SK-N-SH (cell line): ENCODE data around the gene SARDH. TPM values are rescaled to one million over a fixed set of nuclear protein-coding genes. Genes with fewer than 3 reads are reported as not detected.

Experiments used
- CTCF ChIA-PET: fragments of 300-600, 350-600 bp; formaldehyde crosslinking; extraction: SDS; loops from one replicate; lab custom pipeline; 2021; lab: Yijun Ruan, JAX
- POLR2A ChIA-PET: fragments of 350-600 bp; sonication (Branson Sonifier 250); formaldehyde crosslinking; extraction: SDS; loops from one replicate; lab custom pipeline; 2020; ENCODE audit warnings: antibody characterized with exemption, inconsistent platforms; lab: Yijun Ruan, JAX
- DNase-seq: peaks from one replicate; pipeline ENCODE4 v3.0.0; 2012
- H2AFZ ChIP-seq: fragments of 200-600 bp; sonication (generic); 2 replicates; pipeline ENCODE4 v1.8.1; 2016; ENCODE audit warnings: antibody characterized with exemption, mild to moderate bottlenecking, low read depth
- H3F3A ChIP-seq: fragments of 200-600 bp; sonication (generic); replicated peaks from 2 replicates; pipeline ENCODE3; 2016; ENCODE audit warnings: antibody characterized with exemption, mild to moderate bottlenecking; ENCODE audit not compliant: insufficient read depth
- H3K27ac ChIP-seq, 2 experiments: fragments of 200-500 bp in 1 of 2; fragments of 200-600 bp in 1 of 2; sonication (Bioruptor generic) in 1 of 2; sonication (generic), shearing (Covaris generic) in 1 of 2; 2 replicates each; pipeline versions ENCODE4 v1.5.1 to v1.6.1; 2014 to 2016; ENCODE audit warnings: low read depth in 2 of 2, inconsistent platforms in 1 of 2, low read length in 1 of 2, mild to moderate bottlenecking in 1 of 2, mixed read lengths in 1 of 2
- H3K27me3 ChIP-seq: fragments of 200-600 bp; sonication (generic), shearing (Covaris generic); 2 replicates; pipeline ENCODE4 v1.6.1; 2016; ENCODE audit warnings: mixed run types; ENCODE audit not compliant: insufficient read depth
- H3K36me3 ChIP-seq, 2 experiments: fragments of 200-500 bp in 1 of 2; fragments of 200-600 bp in 1 of 2; sonication (Bioruptor generic) in 1 of 2; sonication (generic) in 1 of 2; replicated peaks in 1 of 2; 2 replicates each; pipeline versions ENCODE3 to v1.5.1; 2014 to 2016; ENCODE audit warnings: low read length in 1 of 2, mild to moderate bottlenecking in 1 of 2; ENCODE audit not compliant: insufficient read depth in 2 of 2, control insufficient read depth in 1 of 2
- H3K4me1 ChIP-seq, 2 experiments: fragments of 200-500 bp in 1 of 2; fragments of 200-600 bp in 1 of 2; sonication (Bioruptor generic) in 1 of 2; sonication (generic), shearing (Covaris generic) in 1 of 2; 2 replicates each; pipeline versions ENCODE4 v1.5.1 to v1.6.1; 2014 to 2016; ENCODE audit warnings: low read depth in 1 of 2, low read length in 1 of 2, mixed run types in 1 of 2; ENCODE audit not compliant: insufficient read depth in 2 of 2, control insufficient read depth in 1 of 2
- H3K4me2 ChIP-seq: fragments of 200-600 bp; sonication (generic), shearing (Covaris generic); 2 replicates; pipeline ENCODE4 v1.6.1; 2017; ENCODE audit warnings: mixed run types
- H3K4me3 ChIP-seq, 2 experiments: fragments of 200-500 bp in 1 of 2; fragments of 200-600 bp in 1 of 2; sonication (Bioruptor generic) in 1 of 2; sonication (generic), shearing (Covaris generic) in 1 of 2; 2 replicates each; pipeline versions ENCODE4 v1.5.1 to v1.8.1; 2014 to 2016; ENCODE audit warnings: low read depth in 2 of 2, inconsistent platforms in 1 of 2, low read length in 1 of 2, mild to moderate bottlenecking in 1 of 2, mixed read lengths in 1 of 2, moderate library complexity in 1 of 2
- H3K79me2 ChIP-seq: fragments of 200-600 bp; sonication (generic); 2 replicates; pipeline ENCODE4 v1.8.1; 2017; ENCODE audit warnings: mild to moderate bottlenecking; ENCODE audit not compliant: insufficient read depth
- H3K9ac ChIP-seq: fragments of 200-600 bp; sonication (generic); 2 replicates; pipeline ENCODE4 v1.6.1; 2017; ENCODE audit warnings: mixed run types
- H3K9me2 ChIP-seq: fragments of 200-600 bp; sonication (generic); 2 replicates; pipeline ENCODE4 v1.6.1; 2017; ENCODE audit warnings: mixed run types
- H3K9me3 ChIP-seq: fragments of 200-600 bp; sonication (generic); 2 replicates; pipeline ENCODE4 v1.6.1; 2017; ENCODE audit warnings: mixed run types, mild to moderate bottlenecking, moderate library complexity
- H4K20me1 ChIP-seq: fragments of 200-600 bp; sonication (generic); 2 replicates; pipeline ENCODE4 v1.6.1; 2017; ENCODE audit warnings: mild to moderate bottlenecking, mixed run types; ENCODE audit not compliant: insufficient read depth
- CHD2 ChIP-seq: fragments of 150-350 bp; IDR thresholded peaks from 2 replicates; pipeline ENCODE4 v1.6.1; 2018; ENCODE audit warnings: low read length; ENCODE audit not compliant: partially characterized antibody
- ELF1 ChIP-seq: IDR thresholded peaks from 2 replicates; pipeline ENCODE4 v1.4.0; 2012
- EP300 ChIP-seq, 2 experiments: IDR thresholded peaks; 2 replicates each; pipeline versions ENCODE4 v1.4.0 to v1.6.1; 2012; ENCODE audit warnings: borderline replicate concordance in 1 of 2, low read depth in 1 of 2, low read length in 1 of 2
- EZH2phosphoT487 ChIP-seq: fragments of 200-600 bp; sonication (generic); IDR thresholded peaks from 2 replicates; pipeline ENCODE4 v1.6.1; 2017; ENCODE audit warnings: low read depth, mixed run types, mild to moderate bottlenecking, antibody characterized with exemption, moderate library complexity, borderline replicate concordance
- FOXJ3 ChIP-seq: sonication (generic); formaldehyde crosslinking; IDR thresholded peaks from 2 replicates; pipeline ENCODE4 v1.5.1; 2020; ENCODE audit warnings: mild to moderate bottlenecking, missing genetic modification reagents
- FOXM1 ChIP-seq: IDR thresholded peaks from 2 replicates; pipeline ENCODE4 v1.4.0; 2012; ENCODE audit warnings: low read depth, mild to moderate bottlenecking
- GATA2 ChIP-seq: sonication (generic); formaldehyde crosslinking; IDR thresholded peaks from 2 replicates; pipeline ENCODE4 v1.5.0; 2020; ENCODE audit warnings: mild to moderate bottlenecking, missing genetic modification reagents
- JUND ChIP-seq: IDR thresholded peaks from 2 replicates; pipeline ENCODE4 v1.4.0; 2012
- NFIC ChIP-seq: IDR thresholded peaks from 2 replicates; pipeline ENCODE4 v1.4.0; 2012; ENCODE audit warnings: borderline replicate concordance
- POLR2AphosphoS5 ChIP-seq: IDR thresholded peaks from 2 replicates; pipeline ENCODE4 v1.6.1; 2012; ENCODE audit warnings: low read depth, low read length
- RAD21 ChIP-seq: IDR thresholded peaks from 2 replicates; pipeline ENCODE4 v1.6.1; 2012; ENCODE audit warnings: mild to moderate bottlenecking, low read length
- SIN3A ChIP-seq: IDR thresholded peaks from 2 replicates; pipeline ENCODE4 v1.6.1; 2012; ENCODE audit warnings: low read depth, mild to moderate bottlenecking, low read length, moderate library complexity, borderline replicate concordance
- SMC3 ChIP-seq: IDR thresholded peaks from 2 replicates; pipeline ENCODE4 v1.6.1; 2012; ENCODE audit warnings: low read depth, low read length, improper control_type of control experiment
- TAF1 ChIP-seq: IDR thresholded peaks from 2 replicates; pipeline ENCODE4 v1.6.1; 2012; ENCODE audit warnings: low read depth, mild to moderate bottlenecking, low read length, moderate library complexity, borderline replicate concordance
- TCF12 ChIP-seq: IDR thresholded peaks from 2 replicates; pipeline ENCODE4 v1.4.0; 2012
- TEAD4 ChIP-seq: IDR thresholded peaks from 2 replicates; pipeline ENCODE4 v1.4.0; 2012; ENCODE audit warnings: mild to moderate bottlenecking, borderline replicate concordance; ENCODE audit not compliant: insufficient read depth
- WGBS: methylation state at CpG from one replicate; pipeline ENCODE4 v1.1.6; 2017; ENCODE audit warnings: low lambda C conversion rate; 5-methylcytosine and 5-hydroxymethylcytosine counted together
- polyA plus RNA-seq, 3 experiments: library from polyadenylated mRNA; depleted of rRNA; stranded (reverse); fragments of >200 nt; gene quantifications; 2 replicates each; pipeline ENCODE4 v1.2.3, GENCODE V29; 2012
- TF ChIP-seq, protein P1 (sequence below): IDR thresholded peaks from 2 replicates; pipeline ENCODE4 v1.4.0; 2012; ENCODE audit warnings: low read depth, borderline replicate concordance
- TF ChIP-seq, protein P2 (sequence below): IDR thresholded peaks from 2 replicates; pipeline ENCODE4; 2012
- TF ChIP-seq, protein P3 (sequence below): fragments of 150-350 bp; IDR thresholded peaks from 2 replicates; pipeline ENCODE4 v1.6.1; 2016; ENCODE audit warnings: mild to moderate bottlenecking, low read depth, low read length
- TF ChIP-seq, protein P4 (sequence below): IDR thresholded peaks from 2 replicates; pipeline ENCODE4 v1.4.0; 2012; ENCODE audit warnings: low read depth
- TF ChIP-seq, protein P5 (sequence below): fragments of 200-600 bp; sonication (generic); IDR thresholded peaks from 2 replicates; pipeline ENCODE4 v1.6.1; 2017; ENCODE audit warnings: antibody characterized with exemption, mild to moderate bottlenecking, moderate library complexity
- TF ChIP-seq, protein P6 (sequence below): IDR thresholded peaks from 2 replicates; pipeline ENCODE4 v1.4.0; 2012; ENCODE audit warnings: low read depth, borderline replicate concordance

SARDH gene
- polyA plus RNA-seq, 1 of the 3 experiments (the other 2 are of a cell fraction): 5.9 TPM

DNA sequence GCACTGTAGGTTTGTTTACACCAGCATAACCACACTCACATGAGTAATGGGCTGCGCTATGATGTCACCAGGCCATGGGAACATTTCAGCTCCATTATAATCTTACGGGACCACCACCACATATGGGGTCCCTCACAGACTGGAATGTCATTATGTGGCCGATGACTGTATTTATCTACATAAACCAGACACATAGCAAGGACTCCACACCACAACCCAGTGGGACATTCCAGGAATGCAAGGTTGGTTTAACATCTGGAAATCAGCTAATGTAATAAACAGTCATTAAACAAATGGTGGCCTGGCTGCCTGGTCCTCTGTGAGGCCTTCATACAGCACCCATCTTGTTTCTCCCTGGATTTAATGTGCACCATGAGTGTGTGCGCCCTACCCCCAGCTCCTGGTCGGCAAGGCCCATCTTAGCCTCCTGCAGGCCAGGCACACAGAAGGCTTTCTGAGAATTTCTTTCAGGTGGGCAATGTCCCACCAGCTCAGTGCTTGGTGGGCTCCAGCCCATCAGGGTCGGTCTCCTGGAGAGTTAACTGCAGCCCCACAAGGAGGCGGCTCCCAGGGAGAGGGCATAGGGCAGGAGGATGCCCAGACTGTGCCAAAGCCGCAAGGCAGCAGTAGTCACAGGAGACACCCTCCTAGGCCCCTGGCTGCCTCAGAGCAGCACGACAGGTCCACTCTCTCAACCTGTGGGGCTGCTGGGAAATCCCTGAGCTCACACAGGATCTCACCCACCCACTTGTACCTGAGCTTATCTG is 35.9 kb upstream of the SARDH start:
- no peaks in the 10 kb centered on the region for H3F3A ChIP-seq
- ChIA-PET POLR2A (interaction anchor here (1.2 kb wide), 1 partner anchor 8 kb away, joined by 3 read pairs; no protein-coding TSS in a partner anchor), CTCF (interaction anchor here (0.8 to 3.3 kb wide), 6 partner anchors 8 to 220 kb away, joined by 3 to 24 read pairs (median 6); no protein-coding TSS in a partner anchor)
- no peaks in the 10 kb centered on the region for H4K20me1 ChIP-seq
- DNase-seq: peak; percentile 85
- H3K27ac ChIP-seq: peak overlapping the region in 1 of 2 experiments; percentile 71; a peak in 2 of 4 replicates
- no peaks in the 10 kb centered on the region for H3K9me3 ChIP-seq
- H3K79me2 ChIP-seq: no peaks in the 10 kb centered on the region
- H3K4me3 ChIP-seq: no peak overlapping the region; a peak in 1 of 4 replicates
- peaks cover 0 to 19% of the 10 kb centered on the region in 2 experiments; a peak in 1 of 4 replicates for H3K4me1 ChIP-seq
- no peak overlapping the region for H2AFZ ChIP-seq
- 75% methylated on average over 5 of the region's 9 CpGs for WGBS
- peaks cover 25 to 53% of the 10 kb centered on the region in 2 experiments for H3K36me3 ChIP-seq
- H3K27me3 ChIP-seq: no peaks in the 10 kb centered on the region
- H3K4me2 ChIP-seq: no peak overlapping the region
- no peak overlapping the region for H3K9ac ChIP-seq
- no peaks in the 10 kb centered on the region for H3K9me2 ChIP-seq
- TF ChIP-seq, protein P1, sequence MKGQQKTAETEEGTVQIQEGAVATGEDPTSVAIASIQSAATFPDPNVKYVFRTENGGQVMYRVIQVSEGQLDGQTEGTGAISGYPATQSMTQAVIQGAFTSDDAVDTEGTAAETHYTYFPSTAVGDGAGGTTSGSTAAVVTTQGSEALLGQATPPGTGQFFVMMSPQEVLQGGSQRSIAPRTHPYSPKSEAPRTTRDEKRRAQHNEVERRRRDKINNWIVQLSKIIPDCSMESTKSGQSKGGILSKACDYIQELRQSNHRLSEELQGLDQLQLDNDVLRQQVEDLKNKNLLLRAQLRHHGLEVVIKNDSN: no peak
- TF ChIP-seq POLR2AphosphoS5: no peak
- no peak for TF ChIP-seq ELF1
- TF ChIP-seq GATA2 (CRISPR knock-in tag): peak; percentile 24; the same call in 1 of the 2 replicates
- TF ChIP-seq, protein P2, sequence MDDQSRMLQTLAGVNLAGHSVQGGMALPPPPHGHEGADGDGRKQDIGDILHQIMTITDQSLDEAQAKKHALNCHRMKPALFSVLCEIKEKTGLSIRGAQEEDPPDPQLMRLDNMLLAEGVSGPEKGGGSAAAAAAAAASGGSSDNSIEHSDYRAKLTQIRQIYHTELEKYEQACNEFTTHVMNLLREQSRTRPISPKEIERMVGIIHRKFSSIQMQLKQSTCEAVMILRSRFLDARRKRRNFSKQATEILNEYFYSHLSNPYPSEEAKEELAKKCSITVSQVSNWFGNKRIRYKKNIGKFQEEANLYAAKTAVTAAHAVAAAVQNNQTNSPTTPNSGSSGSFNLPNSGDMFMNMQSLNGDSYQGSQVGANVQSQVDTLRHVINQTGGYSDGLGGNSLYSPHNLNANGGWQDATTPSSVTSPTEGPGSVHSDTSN: no peak
- TF ChIP-seq, protein P3, sequence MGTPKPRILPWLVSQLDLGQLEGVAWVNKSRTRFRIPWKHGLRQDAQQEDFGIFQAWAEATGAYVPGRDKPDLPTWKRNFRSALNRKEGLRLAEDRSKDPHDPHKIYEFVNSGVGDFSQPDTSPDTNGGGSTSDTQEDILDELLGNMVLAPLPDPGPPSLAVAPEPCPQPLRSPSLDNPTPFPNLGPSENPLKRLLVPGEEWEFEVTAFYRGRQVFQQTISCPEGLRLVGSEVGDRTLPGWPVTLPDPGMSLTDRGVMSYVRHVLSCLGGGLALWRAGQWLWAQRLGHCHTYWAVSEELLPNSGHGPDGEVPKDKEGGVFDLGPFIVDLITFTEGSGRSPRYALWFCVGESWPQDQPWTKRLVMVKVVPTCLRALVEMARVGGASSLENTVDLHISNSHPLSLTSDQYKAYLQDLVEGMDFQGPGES: no peak
- TF ChIP-seq SIN3A: no peak
- TF ChIP-seq TAF1: no peak
- TF ChIP-seq NFIC: no peak
- peak; percentile 50 for TF ChIP-seq CHD2
- TF ChIP-seq FOXM1: no peak
- no peak for TF ChIP-seq RAD21
- no peak for TF ChIP-seq TEAD4
- no peak for TF ChIP-seq FOXJ3 (CRISPR knock-in tag)
- TF ChIP-seq SMC3: no peak
- TF ChIP-seq, protein P4, sequence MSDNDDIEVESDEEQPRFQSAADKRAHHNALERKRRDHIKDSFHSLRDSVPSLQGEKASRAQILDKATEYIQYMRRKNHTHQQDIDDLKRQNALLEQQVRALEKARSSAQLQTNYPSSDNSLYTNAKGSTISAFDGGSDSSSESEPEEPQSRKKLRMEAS: no peak
- TF ChIP-seq, protein P5, sequence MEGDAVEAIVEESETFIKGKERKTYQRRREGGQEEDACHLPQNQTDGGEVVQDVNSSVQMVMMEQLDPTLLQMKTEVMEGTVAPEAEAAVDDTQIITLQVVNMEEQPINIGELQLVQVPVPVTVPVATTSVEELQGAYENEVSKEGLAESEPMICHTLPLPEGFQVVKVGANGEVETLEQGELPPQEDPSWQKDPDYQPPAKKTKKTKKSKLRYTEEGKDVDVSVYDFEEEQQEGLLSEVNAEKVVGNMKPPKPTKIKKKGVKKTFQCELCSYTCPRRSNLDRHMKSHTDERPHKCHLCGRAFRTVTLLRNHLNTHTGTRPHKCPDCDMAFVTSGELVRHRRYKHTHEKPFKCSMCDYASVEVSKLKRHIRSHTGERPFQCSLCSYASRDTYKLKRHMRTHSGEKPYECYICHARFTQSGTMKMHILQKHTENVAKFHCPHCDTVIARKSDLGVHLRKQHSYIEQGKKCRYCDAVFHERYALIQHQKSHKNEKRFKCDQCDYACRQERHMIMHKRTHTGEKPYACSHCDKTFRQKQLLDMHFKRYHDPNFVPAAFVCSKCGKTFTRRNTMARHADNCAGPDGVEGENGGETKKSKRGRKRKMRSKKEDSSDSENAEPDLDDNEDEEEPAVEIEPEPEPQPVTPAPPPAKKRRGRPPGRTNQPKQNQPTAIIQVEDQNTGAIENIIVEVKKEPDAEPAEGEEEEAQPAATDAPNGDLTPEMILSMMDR: no peak
- no peak for TF ChIP-seq TCF12
- no peak for TF ChIP-seq JUND
- no peak for TF ChIP-seq EZH2phosphoT487
- peak in 1 of 2 experiments; percentile 77; a peak in 2 of 4 replicates for TF ChIP-seq EP300 (IDR thresholded peaks at IDR 0.05; ENCODE audit: borderline replicate concordance in 1 of 2, low read depth in 1 of 2, low read length in 1 of 2)
- TF ChIP-seq, protein P6, sequence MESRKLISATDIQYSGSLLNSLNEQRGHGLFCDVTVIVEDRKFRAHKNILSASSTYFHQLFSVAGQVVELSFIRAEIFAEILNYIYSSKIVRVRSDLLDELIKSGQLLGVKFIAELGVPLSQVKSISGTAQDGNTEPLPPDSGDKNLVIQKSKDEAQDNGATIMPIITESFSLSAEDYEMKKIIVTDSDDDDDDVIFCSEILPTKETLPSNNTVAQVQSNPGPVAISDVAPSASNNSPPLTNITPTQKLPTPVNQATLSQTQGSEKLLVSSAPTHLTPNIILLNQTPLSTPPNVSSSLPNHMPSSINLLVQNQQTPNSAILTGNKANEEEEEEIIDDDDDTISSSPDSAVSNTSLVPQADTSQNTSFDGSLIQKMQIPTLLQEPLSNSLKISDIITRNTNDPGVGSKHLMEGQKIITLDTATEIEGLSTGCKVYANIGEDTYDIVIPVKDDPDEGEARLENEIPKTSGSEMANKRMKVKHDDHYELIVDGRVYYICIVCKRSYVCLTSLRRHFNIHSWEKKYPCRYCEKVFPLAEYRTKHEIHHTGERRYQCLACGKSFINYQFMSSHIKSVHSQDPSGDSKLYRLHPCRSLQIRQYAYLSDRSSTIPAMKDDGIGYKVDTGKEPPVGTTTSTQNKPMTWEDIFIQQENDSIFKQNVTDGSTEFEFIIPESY: no peak
